ENCODE data around the gene STK11. TPM values are rescaled to one million over a fixed set of nuclear protein-coding genes. Genes with fewer than 3 reads are reported as not detected.
A peak's percentile ranks its signal among the peaks of the same experiment; 100 is the strongest.

STK11 gene
- total and polyA plus RNA-seq, 2 experiments from 2014 or later, result 19.4 to 96.5 TPM

- DNase-seq (ENCODE audit: low spot score) (no peak), ATAC-seq (peak; percentile 0; the same call in 2 of the 3 replicates)
- Mint-ChIP-seq H3K4me1 (peaks cover 17% of the 10 kb centered on the region), H3K27ac (peak overlapping the region; percentile 96), H3K36me3 (ENCODE audit: low read depth) (peaks cover 52% of the 10 kb centered on the region), H3K27me3 (ENCODE audit: insufficient read depth, low read depth, poor library complexity) (peaks cover 24% of the 10 kb centered on the region), H3K4me3 (peak overlapping the region; percentile 88), H3K9me3 (no peaks in the 10 kb centered on the region; the same call in 1 of the 3 replicates)
- Histone ChIP-seq H3F3A (replicated peaks; ENCODE audit: low read depth) (peaks cover 26% of the 10 kb centered on the region), H3K36me3 (ENCODE audit: insufficient read depth) (peaks cover 18% of the 10 kb centered on the region), H3K27ac (ENCODE audit: low read depth) (peak overlapping the region; percentile 74), H2AFZ (no peak overlapping the region), H3K4me1 (ENCODE audit: insufficient read depth) (no peaks in the 10 kb centered on the region; the same call in 1 of the 2 replicates), H3K4me2 (peak overlapping the region; percentile 91), H3K79me2 (replicated peaks; ENCODE audit: insufficient read depth) (peaks cover 40% of the 10 kb centered on the region), H4K20me1 (replicated peaks; ENCODE audit: insufficient read depth) (peaks cover 16% of the 10 kb centered on the region), H3K27me3 (ENCODE audit: insufficient read depth) (no peaks in the 10 kb centered on the region), H3K9me2 (ENCODE audit: insufficient read depth) (no peaks in the 10 kb centered on the region), H3K4me3 (peak overlapping the region; percentile 94)
- TF ChIP-seq EZH2phosphoT487 (IDR thresholded peaks at IDR 0.05; ENCODE audit: unreplicated experiment) (no peak), REST (IDR thresholded peaks at IDR 0.05; ENCODE audit: unreplicated experiment) (no peak)
These were observed 46.0 kb downstream of the STK11 start for GRCh38 chr19:1251330-1252220.

GRCh38 chr19:1252221-1252820, 46.7 kb downstream of the STK11 start:
- Mint-ChIP-seq H3K4me1 (peaks cover 18% of the 10 kb centered on the region), H3K27ac (peak overlapping the region; percentile 59; the same call in 1 of the 2 replicates), H3K36me3 (ENCODE audit: low read depth) (peaks cover 57% of the 10 kb centered on the region), H3K27me3 (ENCODE audit: insufficient read depth, low read depth, poor library complexity) (peaks cover 24% of the 10 kb centered on the region), H3K9me3 (no peaks in the 10 kb centered on the region; the same call in 1 of the 3 replicates), H3K4me3 (peak overlapping the region; percentile 88; the same call in 2 of the 3 replicates)
- H3K27ac ChIP-seq (ENCODE audit: low read depth), result peak overlapping the region; percentile 84
- ATAC-seq (no peak), DNase-seq (ENCODE audit: low spot score) (no peak)
- H2AFZ ChIP-seq, result no peak overlapping the region
- peak overlapping the region; percentile 91; the same call in 1 of the 2 replicates for H3K4me2 ChIP-seq
- peaks cover 19% of the 10 kb centered on the region for H3K36me3 ChIP-seq (ENCODE audit: insufficient read depth)
- H3K4me1 ChIP-seq (ENCODE audit: insufficient read depth), result peaks cover 1% of the 10 kb centered on the region; the same call in 1 of the 2 replicates
- peak overlapping the region; percentile 94 for H3K4me3 ChIP-seq
- H3K27me3 ChIP-seq (ENCODE audit: insufficient read depth), result no peaks in the 10 kb centered on the region
- peaks cover 42% of the 10 kb centered on the region for H3K79me2 ChIP-seq (replicated peaks; ENCODE audit: insufficient read depth)
- peaks cover 33% of the 10 kb centered on the region for H3F3A ChIP-seq (replicated peaks; ENCODE audit: low read depth)
- H3K9me2 ChIP-seq (ENCODE audit: insufficient read depth), result no peaks in the 10 kb centered on the region
- H4K20me1 ChIP-seq (replicated peaks; ENCODE audit: insufficient read depth), result peaks cover 23% of the 10 kb centered on the region
- TF ChIP-seq ETS1 (IDR thresholded peaks at IDR 0.05) (no peak), JUNB (IDR thresholded peaks at IDR 0.05; ENCODE audit: unreplicated experiment) (no peak), ZNF462 (CRISPR knock-in tag; IDR thresholded peaks at IDR 0.05) (no peak), STAT1 (IDR thresholded peaks at IDR 0.05; ENCODE audit: unreplicated experiment) (no peak)

All from GM23338 (cell line).